ENCODE measurements around the gene HID1. TPM values are rescaled to one million over a fixed set of nuclear protein-coding genes. Genes with fewer than 3 reads are reported as not detected.

The HID1 gene
- total RNA-seq, 1 experiment from 2014 or later: 12.7 TPM

GRCh38 chr17:75009139-75009724 is 36.7 kb upstream of the HID1 start:
- no peak for DNase-seq
- peaks cover 2 to 17% (median 11%) of the 10 kb centered on the region in 3 experiments; a peak in 5 of 7 replicates for H3K36me3 Mint-ChIP-seq (ENCODE audit: insufficient read depth in 1 of 3, low read depth in 3 of 3)
- Histone ChIP-seq H3K27ac (ENCODE audit: insufficient read length, low read depth, low read length) (no peak overlapping the region), H3K23ac (ENCODE audit: insufficient read length, low read depth, low read length) (no peak overlapping the region), H3K27me3 (ENCODE audit: insufficient read depth, low read length) (no peaks in the 10 kb centered on the region), H2BK15ac (ENCODE audit: low read depth, low read length) (no peak overlapping the region), H2AK5ac (ENCODE audit: insufficient read length, low read length) (no peak overlapping the region), H3K56ac (ENCODE audit: insufficient read length, low read depth, low read length) (no peak overlapping the region), H2AFZ (ENCODE audit: low read length) (no peak overlapping the region), H4K91ac (ENCODE audit: insufficient read length, low read depth, low read length) (no peak overlapping the region), H4K8ac (replicated peaks; ENCODE audit: insufficient read length, low read depth, low read length) (no peak overlapping the region), H3K14ac (ENCODE audit: insufficient read depth, low read length) (no peak overlapping the region), H3K4me1 (ENCODE audit: insufficient read depth, low read length) (no peaks in the 10 kb centered on the region; the same call in 1 of the 2 replicates), H3K9me3 (ENCODE audit: control insufficient read depth, low read depth, low read length) (no peaks in the 10 kb centered on the region), H3K18ac (ENCODE audit: insufficient read length, low read depth, low read length) (no peak overlapping the region), H3K79me1 (ENCODE audit: insufficient read depth, low read depth, low read length, poor library complexity, severe bottlenecking) (no peaks in the 10 kb centered on the region), H2BK12ac (ENCODE audit: insufficient read length, low read depth, low read length) (no peak overlapping the region), H3K23me2 (ENCODE audit: insufficient read length, low read depth, low read length, poor library complexity, severe bottlenecking) (peaks cover 10% of the 10 kb centered on the region), H3T11ph (ENCODE audit: low read length) (no peak overlapping the region), H3K4me2 (ENCODE audit: insufficient read depth, insufficient read length, low read length) (no peak overlapping the region), H3K79me2 (ENCODE audit: insufficient read depth, low read length) (no peaks in the 10 kb centered on the region), H2BK120ac (ENCODE audit: low read depth, low read length, poor library complexity, severe bottlenecking) (no peak overlapping the region), H4K5ac (ENCODE audit: insufficient read length, low read depth, low read length) (no peak overlapping the region), H3K9ac (ENCODE audit: extremely low read depth, insufficient read length, low read length) (no peak overlapping the region), H2BK20ac (ENCODE audit: low read depth, low read length, poor library complexity, severe bottlenecking) (no peak overlapping the region), H3K4ac (ENCODE audit: low read depth, low read length) (no peak overlapping the region), H2BK5ac (ENCODE audit: insufficient read length, low read length) (no peak overlapping the region), H4K20me1 (ENCODE audit: control insufficient read depth, insufficient read depth, insufficient read length) (no peaks in the 10 kb centered on the region)
- H3K27me3 Mint-ChIP-seq (ENCODE audit: low read depth): peaks cover 2% of the 10 kb centered on the region
- H3K9me3 Mint-ChIP-seq: no peaks in the 10 kb centered on the region
- no CpG with 5 or more reads among the region's 2 CpGs for WGBS (ENCODE audit: extremely low coverage, insufficient read length, low lambda C conversion rate)
- H3K27ac Mint-ChIP-seq: peak overlapping the region in 2 of 3 experiments; percentile 70 to 82; a peak in 2 of 7 replicates
- no peak for TF ChIP-seq CTCF (conservative IDR thresholded peaks at IDR 0.05)
- H3K4me1 Mint-ChIP-seq: peaks cover 23 to 25% of the 10 kb centered on the region in 2 experiments
- no peak overlapping the region for H3K4me3 Mint-ChIP-seq

Measured in H9 (cell line).